Measurements from ENCODE around the gene ZNF518B. TPM values are rescaled to one million over a fixed set of nuclear protein-coding genes. Genes with fewer than 3 reads are reported as not detected.

The ZNF518B gene
- total and polyA plus RNA-seq, 2 donors: 13.6 to 25.5 TPM

- WGBS: 92% methylated on average over 6 of the region's 6 CpGs
- peaks cover 5 to 13% of the 10 kb centered on the region in 2 donors for H3K4me1 ChIP-seq (ENCODE audit: control insufficient read depth in 2 of 2, insufficient read depth in 2 of 2, low read length in 2 of 2)
These were observed 39.5 kb downstream of the ZNF518B start for GRCh38 chr4:10417740-10418139.

GRCh38 chr4:10416441-10416840 is 40.8 kb downstream of the ZNF518B start:
- H3K4me1 ChIP-seq (ENCODE audit: control insufficient read depth in 2 of 2, insufficient read depth in 2 of 2, low read length in 2 of 2): peaks cover 5 to 13% of the 10 kb centered on the region in 2 donors
- H3K36me3 ChIP-seq (ENCODE audit: control insufficient read depth in 2 of 2, insufficient read depth in 2 of 2, low read length in 1 of 2): no peaks in the 10 kb centered on the region
- H3K4me3 ChIP-seq (ENCODE audit: low read length in 2 of 2): no peak overlapping the region
- WGBS: 7% methylated on average over 2 of the region's 2 CpGs
- peak in 6 of 9 donors; percentile 7 to 77 (median 36) for DNase-seq (ENCODE audit: low read depth in 6 of 9, low spot score in 9 of 9)
- no peak overlapping the region for H3K27ac ChIP-seq (ENCODE audit: low read depth in 1 of 2, low read length in 1 of 2)
- H3K27me3 ChIP-seq (ENCODE audit: control insufficient read depth in 2 of 2, insufficient read depth in 1 of 2, low read length in 1 of 2): no peaks in the 10 kb centered on the region
- no peaks in the 10 kb centered on the region for H3K9me3 ChIP-seq (ENCODE audit: control insufficient read depth in 2 of 2, insufficient read depth in 1 of 2, low read length in 1 of 2)

More at GRCh38 chr4:10417740-10418139, 39.5 kb downstream of the ZNF518B start:
- Histone ChIP-seq H3K4me3 (ENCODE audit: low read length in 2 of 2) (no peak overlapping the region), H3K9me3 (ENCODE audit: control insufficient read depth in 2 of 2, insufficient read depth in 1 of 2, low read length in 1 of 2) (no peaks in the 10 kb centered on the region), H3K27me3 (ENCODE audit: control insufficient read depth in 2 of 2, insufficient read depth in 1 of 2, low read length in 1 of 2) (no peaks in the 10 kb centered on the region), H3K27ac (ENCODE audit: low read depth in 1 of 2, low read length in 1 of 2) (peak overlapping the region in 1 of 2 donors; percentile 42), H3K36me3 (ENCODE audit: control insufficient read depth in 2 of 2, insufficient read depth in 2 of 2, low read length in 1 of 2) (no peaks in the 10 kb centered on the region)
- no peak for DNase-seq (ENCODE audit: low read depth in 6 of 9, low spot score in 9 of 9)

- H3K4me1 ChIP-seq (ENCODE audit: control insufficient read depth in 2 of 2, insufficient read depth in 2 of 2, low read length in 2 of 2): peaks cover 5 to 13% of the 10 kb centered on the region in 2 donors
- no peaks in the 10 kb centered on the region for H3K36me3 ChIP-seq (ENCODE audit: control insufficient read depth in 2 of 2, insufficient read depth in 2 of 2, low read length in 1 of 2)
- H3K9me3 ChIP-seq (ENCODE audit: control insufficient read depth in 2 of 2, insufficient read depth in 1 of 2, low read length in 1 of 2): no peaks in the 10 kb centered on the region
- no peaks in the 10 kb centered on the region for H3K27me3 ChIP-seq (ENCODE audit: control insufficient read depth in 2 of 2, insufficient read depth in 1 of 2, low read length in 1 of 2)
- DNase-seq (ENCODE audit: low read depth in 6 of 9, low spot score in 9 of 9): no peak
- no peak overlapping the region for H3K4me3 ChIP-seq (ENCODE audit: low read length in 2 of 2)
- 87% methylated on average over 2 of the region's 2 CpGs for WGBS
- no peak overlapping the region for H3K27ac ChIP-seq (ENCODE audit: low read depth in 1 of 2, low read length in 1 of 2)
These were observed 44.0 kb downstream of the ZNF518B start for GRCh38 chr4:10413177-10413576.

- WGBS: 89% methylated on average over 8 of the region's 8 CpGs
- DNase-seq (ENCODE audit: low read depth in 6 of 9, low spot score in 9 of 9): no peak
- Histone ChIP-seq H3K27ac (ENCODE audit: low read depth in 1 of 2, low read length in 1 of 2) (no peak overlapping the region), H3K4me1 (ENCODE audit: control insufficient read depth in 2 of 2, insufficient read depth in 2 of 2, low read length in 2 of 2) (no peaks in the 10 kb centered on the region), H3K9me3 (ENCODE audit: control insufficient read depth in 2 of 2, insufficient read depth in 1 of 2, low read length in 1 of 2) (no peaks in the 10 kb centered on the region), H3K27me3 (ENCODE audit: control insufficient read depth in 2 of 2, insufficient read depth in 1 of 2, low read length in 1 of 2) (no peaks in the 10 kb centered on the region), H3K4me3 (ENCODE audit: low read length in 2 of 2) (no peak overlapping the region), H3K36me3 (ENCODE audit: control insufficient read depth in 2 of 2, insufficient read depth in 2 of 2, low read length in 1 of 2) (no peaks in the 10 kb centered on the region)
These were observed 51.6 kb downstream of the ZNF518B start for GRCh38 chr4:10405672-10406071.

GRCh38 chr4:10403633-10404445 is 53.4 kb downstream of the ZNF518B start:
- H3K9me3 ChIP-seq (ENCODE audit: control insufficient read depth in 2 of 2, insufficient read depth in 1 of 2, low read length in 1 of 2): no peaks in the 10 kb centered on the region
- DNase-seq (ENCODE audit: low read depth in 6 of 9, low spot score in 9 of 9): peak in 1 of 9 donors; percentile 49
- no peaks in the 10 kb centered on the region for H3K27me3 ChIP-seq (ENCODE audit: control insufficient read depth in 2 of 2, insufficient read depth in 1 of 2, low read length in 1 of 2)
- WGBS: 86% methylated on average over 6 of the region's 6 CpGs
- H3K27ac ChIP-seq (ENCODE audit: low read depth in 1 of 2, low read length in 1 of 2): no peak overlapping the region
- no peaks in the 10 kb centered on the region for H3K36me3 ChIP-seq (ENCODE audit: control insufficient read depth in 2 of 2, insufficient read depth in 2 of 2, low read length in 1 of 2)
- no peaks in the 10 kb centered on the region for H3K4me1 ChIP-seq (ENCODE audit: control insufficient read depth in 2 of 2, insufficient read depth in 2 of 2, low read length in 2 of 2)
- H3K4me3 ChIP-seq (ENCODE audit: low read length in 2 of 2): no peak overlapping the region

GRCh38 chr4:10395971-10396580 is 61.1 kb downstream of the ZNF518B start:
- Histone ChIP-seq H3K36me3 (ENCODE audit: control insufficient read depth in 2 of 2, insufficient read depth in 2 of 2, low read length in 1 of 2) (no peaks in the 10 kb centered on the region), H3K4me3 (ENCODE audit: low read length in 2 of 2) (no peak overlapping the region), H3K4me1 (ENCODE audit: control insufficient read depth in 2 of 2, insufficient read depth in 2 of 2, low read length in 2 of 2) (peaks cover 0 to 4% of the 10 kb centered on the region in 2 donors), H3K27me3 (ENCODE audit: control insufficient read depth in 2 of 2, insufficient read depth in 1 of 2, low read length in 1 of 2) (no peaks in the 10 kb centered on the region), H3K27ac (ENCODE audit: low read depth in 1 of 2, low read length in 1 of 2) (no peak overlapping the region), H3K9me3 (ENCODE audit: control insufficient read depth in 2 of 2, insufficient read depth in 1 of 2, low read length in 1 of 2) (no peaks in the 10 kb centered on the region)
- DNase-seq (ENCODE audit: low read depth in 6 of 9, low spot score in 9 of 9): no peak
- WGBS: 82% methylated on average over 1 of the region's 1 CpG

Other genes with a start within 250 kb of the ZNF518B start
- 1.9 TPM for gene CLNK, start 227.3 kb upstream of the ZNF518B start, total RNA-seq
- 2.6 TPM for gene CLNK, start 227.3 kb upstream of the ZNF518B start, polyA plus RNA-seq